Suprapubic skin (tissue), 3 donors: ENCODE data around the gene CCT6B.

Experiments
- POLR2A ChIP-seq, 2 donors: fragments of 450-650 bp; IDR thresholded peaks; one replicate each; pipeline ENCODE4 v1.6.1; 2017; ENCODE audit warnings: antibody characterized with exemption in 2 of 2, mild to moderate bottlenecking in 2 of 2, moderate library complexity in 2 of 2
- TF ChIP-seq, protein P1 (sequence below), 2 donors: fragments of 200-600 bp in 1 of 2; fragments of 450-650 bp in 1 of 2; sonication (generic) in 1 of 2; IDR thresholded peaks; one replicate each; pipeline ENCODE4 v1.5.1; 2016 to 2019; ENCODE audit warnings: antibody characterized with exemption in 2 of 2, mild to moderate bottlenecking in 1 of 2, moderate library complexity in 1 of 2

DNA sequence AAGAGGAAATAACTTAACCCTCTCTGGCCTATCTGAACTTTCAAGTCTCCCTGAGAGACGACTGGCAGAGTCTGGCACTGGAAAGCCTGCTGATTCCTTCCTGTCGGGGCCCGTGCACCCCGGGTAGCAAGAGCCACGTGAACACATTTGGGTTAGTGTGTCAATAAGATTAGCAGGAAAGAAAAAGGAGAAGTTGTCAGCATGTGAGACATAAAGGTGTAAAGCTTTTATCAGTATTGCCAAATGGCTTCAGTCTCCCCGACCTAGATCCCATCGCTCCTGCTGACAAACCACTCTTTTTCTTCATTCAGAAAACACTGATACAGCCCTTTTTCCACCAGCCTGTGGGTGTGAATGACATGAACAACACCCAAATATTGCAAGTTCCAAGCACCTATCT lies 74.4 kb downstream of the CCT6B start:
- no peak for TF ChIP-seq POLR2A (IDR thresholded peaks at IDR 0.05)
- TF ChIP-seq, protein P1, sequence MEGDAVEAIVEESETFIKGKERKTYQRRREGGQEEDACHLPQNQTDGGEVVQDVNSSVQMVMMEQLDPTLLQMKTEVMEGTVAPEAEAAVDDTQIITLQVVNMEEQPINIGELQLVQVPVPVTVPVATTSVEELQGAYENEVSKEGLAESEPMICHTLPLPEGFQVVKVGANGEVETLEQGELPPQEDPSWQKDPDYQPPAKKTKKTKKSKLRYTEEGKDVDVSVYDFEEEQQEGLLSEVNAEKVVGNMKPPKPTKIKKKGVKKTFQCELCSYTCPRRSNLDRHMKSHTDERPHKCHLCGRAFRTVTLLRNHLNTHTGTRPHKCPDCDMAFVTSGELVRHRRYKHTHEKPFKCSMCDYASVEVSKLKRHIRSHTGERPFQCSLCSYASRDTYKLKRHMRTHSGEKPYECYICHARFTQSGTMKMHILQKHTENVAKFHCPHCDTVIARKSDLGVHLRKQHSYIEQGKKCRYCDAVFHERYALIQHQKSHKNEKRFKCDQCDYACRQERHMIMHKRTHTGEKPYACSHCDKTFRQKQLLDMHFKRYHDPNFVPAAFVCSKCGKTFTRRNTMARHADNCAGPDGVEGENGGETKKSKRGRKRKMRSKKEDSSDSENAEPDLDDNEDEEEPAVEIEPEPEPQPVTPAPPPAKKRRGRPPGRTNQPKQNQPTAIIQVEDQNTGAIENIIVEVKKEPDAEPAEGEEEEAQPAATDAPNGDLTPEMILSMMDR (IDR thresholded peaks at IDR 0.05): no peak
